B cell (primary cell): Measurements from ENCODE around the gene NCAPG2. TPM values are rescaled to one million over a fixed set of nuclear protein-coding genes. Genes with fewer than 3 reads are reported as not detected.

ENCODE experiments used
- ATAC-seq: fragments of 200-7000 bp; cut with Tn5 transposase; one replicate; pipeline ENCODE4 v1.10.0; 2021; ENCODE audit warnings: low read depth, mild to moderate bottlenecking, moderate number of reproducible peaks, moderate library complexity
- CTCF ChIA-PET: fragments of 350-600 bp; sonication (Branson Sonifier 250); formaldehyde crosslinking; loops from one replicate; lab custom pipeline; 2021; ENCODE audit warnings: antibody characterized with exemption, inconsistent platforms; lab: Charles Lee
- POLR2A ChIA-PET: fragments of 350-600 bp; sonication (Branson Sonifier 250); formaldehyde crosslinking; loops from one replicate; lab custom pipeline; 2021; ENCODE audit warnings: antibody characterized with exemption; lab: Charles Lee
- DNase-seq: peaks from one replicate; pipeline ENCODE4 v3.0.0; 2013
- H2AFZ ChIP-seq: 2 replicates; pipeline ENCODE4 v1.6.1; 2012; ENCODE audit warnings: mild to moderate bottlenecking, low read depth, low read length; ENCODE audit not compliant: insufficient read depth, poor library complexity, severe bottlenecking
- H3K27ac ChIP-seq, 2 donors: 1 replicate in 1 of 2; 2 replicates in 1 of 2; pipeline ENCODE4 v1.5.1; 2012 to 2013; ENCODE audit warnings: low read length in 2 of 2, mild to moderate bottlenecking in 2 of 2, moderate library complexity in 1 of 2
- H3K27me3 ChIP-seq, 4 experiments: fragments of 200-600 bp in 1 of 4; sonication (generic) in 1 of 4; replicated peaks in 1 of 4; 1 replicate in 2 of 4; 2 replicates in 2 of 4; pipeline versions ENCODE4 v1.6.1 to v1.7.0; 2013 to 2016; ENCODE audit warnings: low read length in 3 of 4, mild to moderate bottlenecking in 2 of 4, mixed read lengths in 1 of 4, moderate library complexity in 1 of 4; ENCODE audit not compliant: insufficient read depth in 4 of 4, control insufficient read depth in 3 of 4; ENCODE audit errors: control extremely low read depth in 1 of 4
- H3K36me3 ChIP-seq, 2 experiments: replicated peaks in 1 of 2; 1 replicate in 1 of 2; 2 replicates in 1 of 2; pipeline versions ENCODE4 v1.6.1 to v1.7.1; 2013; ENCODE audit warnings: low read length in 1 of 2; ENCODE audit not compliant: insufficient read depth in 2 of 2, control insufficient read depth in 1 of 2; ENCODE audit errors: control extremely low read depth in 1 of 2, extremely low read depth in 1 of 2
- H3K4me1 ChIP-seq, 2 donors: fragments of 200-600 bp in 1 of 2; sonication (generic) in 1 of 2; 1 replicate in 1 of 2; 2 replicates in 1 of 2; pipeline versions ENCODE4 v1.5.1 to v1.6.1; 2013 to 2017; ENCODE audit warnings: low read length in 2 of 2; ENCODE audit not compliant: control insufficient read depth in 2 of 2, insufficient read depth in 2 of 2
- H3K4me2 ChIP-seq: replicated peaks from 2 replicates; pipeline ENCODE3; 2012; ENCODE audit warnings: mild to moderate bottlenecking, low read depth, low read length; ENCODE audit not compliant: poor library complexity, severe bottlenecking
- H3K4me3 ChIP-seq, 5 experiments: fragments of 200-600 bp in 1 of 5; sonication (generic) in 1 of 5; 1 replicate in 3 of 5; 2 replicates in 2 of 5; pipeline versions ENCODE4 v1.5.1 to v1.7.0; 2011 to 2016; ENCODE audit warnings: low read length in 4 of 5, mild to moderate bottlenecking in 4 of 5, low read depth in 2 of 5, control low read depth in 1 of 5, moderate library complexity in 1 of 5; ENCODE audit not compliant: insufficient read depth in 1 of 5; ENCODE audit errors: control extremely low read depth in 1 of 5, extremely low read depth in 1 of 5
- H3K79me2 ChIP-seq: fragments of 200-600 bp; sonication (generic); one replicate; pipeline ENCODE4 v1.6.0; 2016; ENCODE audit warnings: low read length; ENCODE audit not compliant: control insufficient read depth, insufficient read depth
- H3K9ac ChIP-seq: fragments of 200-600 bp; sonication (generic); 2 replicates; pipeline ENCODE4 v1.6.1; 2017; ENCODE audit warnings: mild to moderate bottlenecking, low read length, moderate library complexity
- H3K9me3 ChIP-seq, 3 donors: one replicate each; pipeline versions ENCODE4 v1.6.1 to v1.7.1; 2013; ENCODE audit warnings: low read length in 2 of 3; ENCODE audit not compliant: control insufficient read depth in 2 of 3, insufficient read depth in 1 of 3; ENCODE audit errors: control extremely low read depth in 1 of 3
- H4K20me1 ChIP-seq: 2 replicates; pipeline ENCODE4 v1.6.0; 2012; ENCODE audit warnings: mild to moderate bottlenecking, low read length; ENCODE audit not compliant: insufficient read depth, control insufficient read depth, poor library complexity, severe bottlenecking
- H3K27ac Mint-ChIP-seq: one replicate; pipeline ENCODE4 v1.8.0; 2021; ENCODE audit warnings: mixed read lengths
- H3K27me3 Mint-ChIP-seq: one replicate; pipeline ENCODE4 v1.8.0; 2021; ENCODE audit warnings: mixed read lengths
- H3K4me1 Mint-ChIP-seq: one replicate; pipeline ENCODE4 v1.8.0; 2021; ENCODE audit warnings: mixed read lengths
- H3K4me3 Mint-ChIP-seq: one replicate; pipeline ENCODE4 v1.8.0; 2021; ENCODE audit warnings: mixed read lengths
- H3K9me3 Mint-ChIP-seq: one replicate; pipeline ENCODE4 v1.8.0; 2022; ENCODE audit warnings: mixed read lengths; ENCODE audit not compliant: insufficient read depth
- CTCF ChIP-seq: fragments of 200-600 bp; IDR thresholded peaks from one replicate; pipeline ENCODE4 v1.8.0; 2022; ENCODE audit warnings: antibody characterized with exemption, mild to moderate bottlenecking
- EZH2 ChIP-seq: IDR thresholded peaks from 2 replicates; pipeline ENCODE4 v1.6.1; 2012; ENCODE audit warnings: borderline replicate concordance, low read depth, mild to moderate bottlenecking, moderate library complexity, low read length; ENCODE audit not compliant: insufficient read depth, poor library complexity, severe bottlenecking
- WGBS: methylation state at CpG from one replicate; pipeline ENCODE4 v1.1.5; 2013; ENCODE audit warnings: missing lambda C conversion rate; ENCODE audit not compliant: insufficient coverage; 5-methylcytosine and 5-hydroxymethylcytosine counted together
- intact Hi-C: fragments of 100-400 bp; cut with micrococcal nuclease; formaldehyde crosslinking; loops from one replicate; pipeline ENCODE4 v1.10.0; 2022
- polyA plus RNA-seq: library from polyadenylated mRNA; depleted of rRNA; stranded (reverse); fragments of >200 nt; gene quantifications from 2 replicates; pipeline ENCODE4 v1.2.3, GENCODE V29; 2012
- total RNA-seq, 2 donors: library from RNA; stranded (reverse); fragments of 120-200 nt in 1 of 2; gene quantifications; 1 replicate in 1 of 2; 2 replicates in 1 of 2; pipeline versions ENCODE4 v1.2.3 to v1.2.4, GENCODE V29; 2013 to 2022

NCAPG2 gene
- total and polyA plus RNA-seq, 2 donors (not counting 1 experiment from before 2014, with no cell fraction given) = 2.9 to 9.8 TPM

GRCh38 chr7:158694650-158695049 lies 10.0 kb downstream of the NCAPG2 start:
- ATAC-seq = no peak
- no peak overlapping the region for H3K4me3 ChIP-seq
- Mint-ChIP-seq H3K27ac (no peak overlapping the region), H3K9me3 (no peaks in the 10 kb centered on the region), H3K4me1 (peaks cover 8% of the 10 kb centered on the region), H3K27me3 (no peaks in the 10 kb centered on the region), H3K4me3 (no peak overlapping the region)
- TF ChIP-seq CTCF (no peak), EZH2 (no peak)
- no peak overlapping the region for H2AFZ ChIP-seq
- intact Hi-C loops = no loop called here
- H3K79me2 ChIP-seq = no peaks in the 10 kb centered on the region
- no peak overlapping the region for H3K4me2 ChIP-seq
- no peaks in the 10 kb centered on the region for H3K27me3 ChIP-seq
- 72% methylated on average over 5 of the region's 6 CpGs for WGBS
- H3K27ac ChIP-seq = no peak overlapping the region
- H3K9ac ChIP-seq = no peak overlapping the region
- CTCF ChIA-PET = interaction anchor here (5.2 kb wide), 1 partner anchor 282 kb away, joined by 123 read pairs; no protein-coding TSS in a partner anchor
- no peaks in the 10 kb centered on the region for H4K20me1 ChIP-seq
- peaks cover 0 to 2% (median 0%) of the 10 kb centered on the region in 3 donors for H3K9me3 ChIP-seq
- DNase-seq = no peak
- peaks cover 0 to under 1% of the 10 kb centered on the region in 2 experiments for H3K36me3 ChIP-seq
- peaks cover 0 to 7% of the 10 kb centered on the region in 2 donors for H3K4me1 ChIP-seq
- POLR2A ChIA-PET = no interaction called here

GRCh38 chr7:158689488-158689887 lies 15.1 kb downstream of the NCAPG2 start:
- H3K9ac ChIP-seq = no peak overlapping the region
- H4K20me1 ChIP-seq = no peaks in the 10 kb centered on the region
- Mint-ChIP-seq H3K27ac (no peak overlapping the region), H3K4me3 (no peak overlapping the region), H3K9me3 (no peaks in the 10 kb centered on the region), H3K4me1 (no peaks in the 10 kb centered on the region), H3K27me3 (no peaks in the 10 kb centered on the region)
- TF ChIP-seq EZH2 (no peak), CTCF (no peak)
- no peak for DNase-seq
- CTCF ChIA-PET = interaction anchor here (0.8 to 2.4 kb wide), 3 partner anchors 10 to 287 kb away, joined by 3 to 8 read pairs (median 3); no protein-coding TSS in a partner anchor
- no peaks in the 10 kb centered on the region for H3K27me3 ChIP-seq
- H3K9me3 ChIP-seq = no peaks in the 10 kb centered on the region
- H3K4me1 ChIP-seq = no peaks in the 10 kb centered on the region
- no CpG with 5 or more reads among the region's 2 CpGs for WGBS
- H3K36me3 ChIP-seq = peaks cover 7 to 17% of the 10 kb centered on the region in 2 experiments
- intact Hi-C loops = no loop called here
- H3K27ac ChIP-seq = no peak overlapping the region
- H2AFZ ChIP-seq = no peak overlapping the region
- no peak overlapping the region for H3K4me2 ChIP-seq
- ATAC-seq = no peak
- POLR2A ChIA-PET = no interaction called here
- no peak overlapping the region for H3K4me3 ChIP-seq
- no peaks in the 10 kb centered on the region for H3K79me2 ChIP-seq
